SK-MEL-5 (cell line): ENCODE measurements around the gene SYNJ1. TPM values are rescaled to one million over a fixed set of nuclear protein-coding genes. Genes with fewer than 3 reads are reported as not detected.
"Not testable (repeated sequence)": the region's sequence is repeated elsewhere in the genome, so short reads cannot be mapped to it uniquely, and the experiment has no call there.

ENCODE experiments used
- DNase-seq: peaks from one replicate; pipeline ENCODE4 v3.0.0-alpha.2; 2016; ENCODE audit warnings: low read depth, low spot score
- in situ Hi-C: cut with HindIII; loops from 2 replicates; pipeline ENCODE4 v1.10.0; 2016; ENCODE audit warnings: low sequenced_read_pairs, high pct_unique_total_duplicates, low pct_unique_long_range_greater_than_20kb
- polyA plus RNA-seq, 2 experiments: library from polyadenylated mRNA; depleted of rRNA; stranded (reverse); fragments of >200 nt; gene quantifications; 2 replicates each; pipeline ENCODE4 v1.2.3, GENCODE V29; 2015
- total RNA-seq: library from RNA; depleted of rRNA; stranded (reverse); fragments of >200 nt; shearing (Covaris generic); gene quantifications from 2 replicates; pipeline ENCODE4 v1.2.3, GENCODE V29; 2014; rRNA removed

The SYNJ1 gene, protein sequence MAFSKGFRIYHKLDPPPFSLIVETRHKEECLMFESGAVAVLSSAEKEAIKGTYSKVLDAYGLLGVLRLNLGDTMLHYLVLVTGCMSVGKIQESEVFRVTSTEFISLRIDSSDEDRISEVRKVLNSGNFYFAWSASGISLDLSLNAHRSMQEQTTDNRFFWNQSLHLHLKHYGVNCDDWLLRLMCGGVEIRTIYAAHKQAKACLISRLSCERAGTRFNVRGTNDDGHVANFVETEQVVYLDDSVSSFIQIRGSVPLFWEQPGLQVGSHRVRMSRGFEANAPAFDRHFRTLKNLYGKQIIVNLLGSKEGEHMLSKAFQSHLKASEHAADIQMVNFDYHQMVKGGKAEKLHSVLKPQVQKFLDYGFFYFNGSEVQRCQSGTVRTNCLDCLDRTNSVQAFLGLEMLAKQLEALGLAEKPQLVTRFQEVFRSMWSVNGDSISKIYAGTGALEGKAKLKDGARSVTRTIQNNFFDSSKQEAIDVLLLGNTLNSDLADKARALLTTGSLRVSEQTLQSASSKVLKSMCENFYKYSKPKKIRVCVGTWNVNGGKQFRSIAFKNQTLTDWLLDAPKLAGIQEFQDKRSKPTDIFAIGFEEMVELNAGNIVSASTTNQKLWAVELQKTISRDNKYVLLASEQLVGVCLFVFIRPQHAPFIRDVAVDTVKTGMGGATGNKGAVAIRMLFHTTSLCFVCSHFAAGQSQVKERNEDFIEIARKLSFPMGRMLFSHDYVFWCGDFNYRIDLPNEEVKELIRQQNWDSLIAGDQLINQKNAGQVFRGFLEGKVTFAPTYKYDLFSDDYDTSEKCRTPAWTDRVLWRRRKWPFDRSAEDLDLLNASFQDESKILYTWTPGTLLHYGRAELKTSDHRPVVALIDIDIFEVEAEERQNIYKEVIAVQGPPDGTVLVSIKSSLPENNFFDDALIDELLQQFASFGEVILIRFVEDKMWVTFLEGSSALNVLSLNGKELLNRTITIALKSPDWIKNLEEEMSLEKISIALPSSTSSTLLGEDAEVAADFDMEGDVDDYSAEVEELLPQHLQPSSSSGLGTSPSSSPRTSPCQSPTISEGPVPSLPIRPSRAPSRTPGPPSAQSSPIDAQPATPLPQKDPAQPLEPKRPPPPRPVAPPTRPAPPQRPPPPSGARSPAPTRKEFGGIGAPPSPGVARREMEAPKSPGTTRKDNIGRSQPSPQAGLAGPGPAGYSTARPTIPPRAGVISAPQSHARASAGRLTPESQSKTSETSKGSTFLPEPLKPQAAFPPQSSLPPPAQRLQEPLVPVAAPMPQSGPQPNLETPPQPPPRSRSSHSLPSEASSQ (N-terminal part only)
- 34.5 and 35.5 TPM in 2 replicates for total RNA-seq
- polyA plus RNA-seq (2015; cell fraction: cytosol; rRNA removed), result 41.7 and 49.9 TPM in 2 replicates
- 42.7 and 74.8 TPM in 2 replicates for polyA plus RNA-seq (2015; cell fraction: nucleus; rRNA removed)

DNA sequence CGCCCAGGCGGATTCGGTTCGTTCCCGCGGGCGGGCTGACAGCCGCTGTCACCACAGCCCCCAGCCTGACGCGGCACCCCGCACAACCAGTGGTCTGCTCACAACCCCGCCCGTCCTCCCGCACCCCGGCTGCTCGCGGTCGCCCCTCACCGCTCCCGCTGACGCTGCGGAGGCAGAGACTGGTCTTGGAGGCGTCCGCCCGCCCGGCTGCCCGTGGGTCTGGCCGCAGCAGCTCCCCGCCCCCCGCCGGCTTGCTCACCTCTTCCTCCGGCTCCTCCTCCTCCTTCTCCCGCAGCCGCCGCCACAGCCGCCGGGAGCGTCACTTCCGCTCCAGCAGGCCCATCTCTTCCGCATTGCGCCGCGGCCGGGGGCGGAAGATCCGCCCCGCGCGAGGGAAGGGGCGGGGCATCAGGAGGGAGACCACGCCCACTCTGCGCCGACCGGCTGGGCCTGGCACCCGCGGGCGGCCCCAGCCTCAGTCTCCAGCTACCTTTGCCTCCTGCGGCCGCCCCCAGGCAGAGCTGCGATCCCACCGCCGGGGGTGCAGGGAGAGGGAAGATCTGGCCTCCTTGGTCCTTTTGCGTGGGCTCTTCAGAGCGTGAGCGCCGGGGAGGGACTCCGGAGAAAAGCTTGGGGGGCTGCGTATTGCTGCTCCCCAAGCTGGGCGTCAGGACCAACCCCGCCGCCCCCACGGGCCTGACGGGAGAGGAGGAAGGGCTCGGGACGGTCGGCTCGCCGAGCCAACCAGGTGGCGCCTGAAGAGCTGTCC lies at the start of gene SYNJ1:
TSS of gene SYNJ1 (minus strand) at position 327 of the 769 bp plus-strand sequence. CDS start 1,118 bp downstream, outside the sequence.
- in situ Hi-C loops, result no loop called here
- peak; percentile 92 for DNase-seq

DNA sequence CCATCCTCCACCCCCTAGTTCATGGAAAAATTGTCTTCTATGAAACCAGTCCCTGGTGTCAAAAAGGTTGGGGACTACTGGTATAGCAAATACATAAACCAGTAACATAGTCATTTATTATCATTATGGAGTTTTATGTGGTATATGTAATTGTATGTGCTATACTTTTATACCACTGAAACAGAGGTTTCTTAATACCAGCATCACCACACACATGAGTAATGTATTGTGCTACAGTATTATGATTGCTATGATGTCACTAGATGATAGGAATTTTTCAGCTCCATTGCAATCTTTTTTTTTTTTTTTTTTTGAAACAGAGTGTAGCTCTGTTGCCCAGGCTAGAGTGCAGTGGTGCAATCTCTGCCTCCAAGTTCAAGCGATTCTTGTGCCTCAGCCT lies 49.5 kb upstream of the SYNJ1 start:
- DNase-seq, result peak; percentile 24
- in situ Hi-C loops, result no loop called here

DNA sequence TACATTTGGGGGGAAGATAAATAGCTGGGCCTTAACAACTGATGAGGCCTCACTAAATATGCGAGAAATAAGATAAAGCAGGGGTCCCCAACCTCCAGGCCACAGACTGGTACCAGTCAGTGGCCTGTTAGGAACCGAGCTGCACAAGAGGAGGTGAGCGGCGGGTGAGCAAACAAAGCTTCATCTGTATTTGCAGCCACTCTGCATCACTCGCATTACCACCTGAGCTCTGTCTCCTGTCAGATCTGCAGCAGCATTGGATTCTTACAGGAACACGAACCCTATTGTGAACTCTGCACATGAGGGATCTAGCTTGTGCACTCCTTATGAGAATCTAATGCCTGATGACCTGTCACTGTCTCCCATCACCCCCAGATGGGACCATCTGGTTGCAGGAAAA lies 48.9 kb upstream of the SYNJ1 start:
- in situ Hi-C loops, result no loop called here
- DNase-seq, result no peak

DNA sequence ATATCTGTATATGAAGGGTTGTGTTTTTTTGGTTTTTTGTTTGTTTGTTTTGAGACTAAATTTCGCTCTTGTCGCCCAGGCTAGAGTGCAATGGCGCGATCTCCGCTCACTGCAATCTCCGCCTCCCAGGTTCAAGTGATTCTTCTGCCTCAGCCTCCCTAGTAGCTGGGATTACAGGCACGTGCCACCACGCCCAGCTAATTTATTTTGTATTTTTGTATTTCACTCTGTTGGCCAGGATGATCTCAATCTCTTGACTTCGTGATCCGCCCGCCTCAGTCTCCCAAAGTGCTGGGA lies 45.2 kb upstream of the SYNJ1 start:
- in situ Hi-C loops, DNase-seq: not testable (repeated sequence)

DNA sequence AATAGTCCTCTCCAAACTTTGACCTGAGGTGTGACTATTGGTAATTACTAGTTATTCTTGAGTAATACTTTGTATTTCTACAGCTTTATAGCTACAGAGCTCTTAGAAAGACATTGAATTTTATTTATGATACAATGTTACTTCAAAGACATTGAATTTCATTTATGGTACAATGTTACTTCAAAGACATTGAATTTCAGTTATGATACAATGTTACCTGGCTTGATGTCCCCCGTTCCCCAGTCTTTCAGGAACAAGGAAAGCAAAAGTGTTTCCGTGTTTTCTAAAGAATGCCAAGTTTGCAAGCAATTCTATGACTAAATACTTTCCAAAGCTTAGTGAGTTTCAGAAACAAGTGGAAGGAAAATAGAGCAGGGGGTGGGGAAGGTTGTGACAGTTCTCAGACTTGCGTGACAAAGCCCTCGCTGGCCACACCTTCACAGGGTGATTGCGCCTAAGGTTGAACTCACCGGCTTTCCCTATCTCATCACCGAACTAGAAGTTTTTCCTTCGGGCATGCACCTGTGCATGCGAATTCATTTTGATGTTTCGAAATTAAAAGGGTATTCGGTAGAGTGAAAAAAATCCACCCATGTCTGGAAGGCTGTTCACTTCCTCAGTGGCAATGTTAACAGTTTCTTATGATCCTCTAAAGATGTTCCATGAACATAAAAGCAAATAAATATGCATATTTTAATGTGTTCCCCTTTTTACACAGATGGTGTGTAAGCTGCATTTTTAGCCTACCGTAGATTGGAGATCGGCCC lies 44.7 kb upstream of the SYNJ1 start:
- no peak for DNase-seq
- in situ Hi-C loops, result no loop called here

DNA sequence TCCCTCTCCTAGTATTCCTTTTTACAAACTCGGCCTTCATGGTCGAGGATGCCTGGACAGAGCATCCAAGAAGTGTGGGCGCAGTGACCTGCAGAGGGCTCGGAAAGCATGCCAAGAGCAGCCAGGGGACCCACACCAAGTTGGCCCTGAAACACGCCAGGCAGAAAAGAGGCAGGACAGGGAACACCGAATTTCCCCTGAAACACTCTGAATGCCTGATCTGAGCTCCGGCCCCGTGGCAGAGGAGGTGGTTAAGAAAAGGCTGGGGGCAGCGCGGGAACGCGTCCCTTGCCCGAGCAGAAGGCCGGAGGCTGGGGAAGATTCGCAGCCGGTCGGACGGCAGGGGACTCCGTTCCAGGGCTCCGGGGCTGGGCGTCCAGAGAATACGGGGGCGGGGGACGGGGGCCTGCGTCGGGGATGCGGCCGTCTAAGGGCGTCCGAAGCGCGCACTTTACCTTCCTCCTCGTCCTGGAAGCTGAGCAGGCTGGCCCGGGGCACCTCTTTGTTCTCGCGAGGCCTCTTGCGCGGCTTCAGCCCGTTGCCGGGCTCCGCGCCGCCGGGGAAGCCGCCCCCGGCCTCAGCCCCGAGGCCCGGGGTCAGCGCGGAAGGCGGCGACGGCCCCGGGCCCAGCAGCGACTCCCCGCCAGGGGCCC lies 43.2 kb upstream of the SYNJ1 start:
- in situ Hi-C loops, result no loop called here
- DNase-seq, result peak; percentile 44

DNA sequence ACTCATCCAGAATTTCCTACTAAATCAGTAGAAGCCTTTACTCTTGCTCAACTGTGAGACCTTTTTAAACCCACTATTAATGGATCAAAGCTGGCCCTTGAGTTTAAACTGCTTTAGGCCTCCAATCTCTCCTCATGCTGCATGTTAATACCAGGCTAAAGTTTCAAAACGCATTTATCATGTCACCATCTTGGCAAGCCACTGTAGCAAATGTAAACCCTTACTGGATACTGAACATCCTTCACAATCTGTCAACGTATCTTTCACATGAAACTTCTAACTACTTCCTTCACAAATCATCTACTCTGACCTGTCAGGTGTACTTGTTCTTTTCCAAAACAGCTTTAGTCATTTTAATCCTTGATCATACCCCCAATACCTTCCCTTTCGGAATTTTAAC lies 40.7 kb upstream of the SYNJ1 start:
- in situ Hi-C loops, result no loop called here
- DNase-seq, result no peak

DNA sequence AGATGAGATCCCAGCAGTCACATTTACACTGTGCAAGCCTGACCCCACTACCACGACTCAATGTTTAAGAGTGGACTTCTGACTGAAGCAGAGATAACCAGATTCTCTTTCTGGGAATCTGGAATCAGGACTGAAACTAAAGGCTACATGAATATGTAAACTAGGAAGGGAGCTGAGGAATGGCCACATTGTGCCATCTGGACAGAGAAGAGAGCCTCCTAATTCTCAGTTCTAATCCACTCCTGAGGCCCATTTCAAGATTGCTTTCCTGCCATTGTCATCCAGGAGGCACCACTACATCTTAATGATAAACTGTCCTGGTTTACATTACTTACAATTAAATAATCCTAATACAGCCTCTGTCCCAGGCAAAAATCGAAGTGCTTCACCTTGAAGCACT lies 37.2 kb upstream of the SYNJ1 start:
- in situ Hi-C loops, result no loop called here
- no peak for DNase-seq

DNA sequence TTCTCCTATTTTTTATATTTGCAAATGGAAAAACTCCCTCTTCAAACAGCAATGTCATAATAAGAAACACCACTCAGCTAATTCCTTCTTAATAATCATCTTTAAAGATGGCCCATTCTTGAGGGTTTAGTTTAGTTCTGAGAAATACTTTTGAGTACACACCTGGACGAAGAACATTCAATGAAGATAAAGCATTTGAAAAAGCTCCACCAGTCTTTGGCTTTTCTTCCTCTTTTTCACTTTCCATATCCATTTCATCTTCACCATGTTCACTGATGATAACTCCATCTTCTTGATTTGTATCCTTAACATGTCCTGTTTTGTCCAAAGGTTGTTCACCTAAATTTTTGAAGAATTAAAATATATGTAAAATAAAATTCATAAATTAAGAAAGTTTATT lies 36.4 kb upstream of the SYNJ1 start:
- DNase-seq, result no peak
- in situ Hi-C loops, result no loop called here

DNA sequence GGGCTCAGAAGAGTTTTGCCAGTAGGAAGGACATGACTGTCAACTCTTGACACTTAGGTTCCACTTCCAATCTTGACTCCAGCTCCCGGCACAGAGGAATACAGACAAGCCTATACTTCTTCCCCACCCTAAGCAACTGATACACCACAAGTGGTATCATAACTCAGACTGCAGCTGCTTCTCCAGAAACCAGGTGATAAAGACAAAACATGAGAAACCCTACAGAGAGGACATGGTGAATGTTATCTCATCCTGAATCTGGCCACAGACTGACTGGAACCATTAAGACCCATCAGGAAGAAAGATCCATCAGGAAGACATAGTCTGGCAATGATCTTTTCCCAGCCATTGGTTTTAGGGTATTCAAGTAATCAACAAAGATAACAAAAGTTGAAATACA lies 30.0 kb upstream of the SYNJ1 start:
- in situ Hi-C loops, result no loop called here

DNA sequence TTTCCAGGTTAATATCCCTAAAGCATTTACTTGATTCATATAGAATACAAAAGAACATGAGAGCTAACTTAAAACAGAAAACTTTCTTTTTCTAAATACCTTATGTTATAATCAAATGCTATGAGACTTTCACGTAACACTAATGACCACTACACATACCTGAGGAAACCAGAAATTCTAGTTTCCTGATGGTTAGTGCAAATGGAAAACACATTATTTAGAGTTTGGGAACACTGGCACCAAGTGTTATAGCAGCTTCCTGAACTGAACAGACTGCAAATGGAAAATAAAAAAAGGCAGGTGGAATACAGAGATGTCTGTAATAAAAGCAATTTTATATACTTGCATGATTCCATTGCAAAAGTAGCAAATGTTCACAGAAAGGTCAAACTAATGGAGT lies 28.3 kb upstream of the SYNJ1 start:
- in situ Hi-C loops, result no loop called here
- DNase-seq, result no peak

More for the DNA sequence above, 30.0 kb upstream of the SYNJ1 start:
- DNase-seq, result no peak

DNA sequence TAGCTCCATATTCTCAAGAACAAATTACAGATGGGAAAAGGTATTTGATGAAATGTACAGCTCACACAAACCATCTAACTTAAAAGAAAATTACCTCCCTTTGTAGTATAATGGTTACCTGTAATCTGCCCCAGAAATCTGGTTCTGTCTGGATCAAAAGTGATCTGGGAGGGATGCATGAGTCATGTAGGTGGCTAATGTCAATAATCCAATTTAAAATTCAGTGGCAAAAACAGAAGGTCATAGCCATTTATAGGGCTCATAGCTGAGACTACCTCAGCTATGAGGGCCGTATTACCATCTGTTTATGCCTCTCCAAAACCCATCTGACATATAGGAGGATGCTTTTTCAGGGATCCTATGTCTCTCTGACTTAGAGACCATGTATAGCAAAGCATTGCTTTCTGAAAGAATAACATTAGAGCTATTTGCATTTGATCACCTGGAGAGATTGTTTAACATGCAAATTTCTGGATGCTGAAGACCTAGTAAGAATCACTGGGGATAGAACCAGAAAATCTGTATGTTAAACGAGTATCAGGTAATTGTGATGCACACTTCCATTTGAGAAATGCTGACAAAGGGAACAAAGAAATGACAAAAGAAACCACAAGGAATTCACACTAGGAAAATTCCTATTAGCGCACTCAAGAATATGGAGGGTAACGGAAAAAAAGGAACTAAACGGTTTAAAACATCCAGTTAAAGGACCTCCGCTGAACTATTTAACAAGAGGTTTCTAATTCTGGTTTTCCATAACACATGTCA lies 26.2 kb upstream of the SYNJ1 start:
- in situ Hi-C loops, result no loop called here
- no peak for DNase-seq

DNA sequence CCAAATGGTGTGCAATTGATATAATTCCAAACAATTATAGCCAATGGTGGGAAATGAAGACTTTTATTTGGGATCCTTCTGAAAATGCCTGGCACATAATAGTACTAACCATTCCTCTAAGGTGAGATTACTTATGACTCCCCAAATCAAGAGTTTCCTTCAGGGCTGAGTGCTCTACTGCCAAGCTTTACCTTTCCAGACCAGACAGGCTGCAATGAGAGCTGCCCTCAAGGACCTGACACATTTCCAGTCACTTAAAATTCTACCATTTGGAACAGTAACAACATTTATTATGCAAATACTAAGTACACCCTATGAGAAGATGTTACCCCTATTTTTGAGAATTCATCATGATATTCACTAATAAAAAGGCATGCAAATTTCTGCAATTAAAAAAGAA lies 22.6 kb upstream of the SYNJ1 start:
- in situ Hi-C loops, result no loop called here
- no peak for DNase-seq

DNA sequence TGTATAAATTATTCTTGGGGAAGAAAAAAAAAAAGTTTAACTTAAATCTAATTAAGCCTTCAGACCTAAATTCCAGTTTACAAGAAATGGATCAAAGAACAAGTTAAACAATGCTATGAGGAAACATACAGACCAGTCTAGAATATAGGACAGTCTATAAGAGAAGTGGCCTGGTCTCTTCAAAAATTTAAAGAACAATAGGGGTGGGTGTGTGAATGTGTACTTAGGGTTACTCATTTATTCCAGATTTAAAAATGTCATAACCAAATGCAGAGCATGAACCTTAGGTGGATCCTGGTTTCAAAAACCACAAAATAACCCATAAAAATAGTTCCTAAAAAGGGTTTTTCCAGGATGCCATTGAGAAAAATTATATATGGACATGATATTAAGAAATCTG lies 21.8 kb upstream of the SYNJ1 start:
- in situ Hi-C loops, result no loop called here
- DNase-seq, result no peak

DNA sequence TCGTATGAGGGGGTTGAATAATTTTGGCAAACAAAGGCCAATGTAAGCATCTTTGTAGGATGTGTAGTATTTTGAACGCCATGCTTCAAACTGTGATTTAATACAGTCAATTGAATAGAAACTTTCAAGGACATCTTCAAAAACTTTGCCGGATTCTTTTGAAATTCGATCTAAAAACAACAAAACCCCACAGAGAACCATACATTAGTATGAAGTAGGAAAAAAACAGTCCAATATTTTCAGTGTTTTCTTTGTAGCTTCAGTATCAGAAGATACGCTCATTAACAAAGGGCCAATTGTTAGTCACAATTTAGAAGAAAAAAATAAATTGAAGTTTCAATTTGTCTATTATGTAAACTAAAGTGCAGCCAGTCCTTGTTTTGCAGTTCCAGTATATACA lies 20.7 kb upstream of the SYNJ1 start:
- peak; percentile 58 for DNase-seq
- in situ Hi-C loops, result no loop called here
